ENCODE results near the gene NHERF1.

NHERF1 gene

GRCh38 chr17:74744349-74744713 lies 4.1 kb upstream of the NHERF1 start:
- no peak overlapping the region for H3K4me3 ChIP-seq (ENCODE audit: low read length)
- H3K27me3 ChIP-seq (replicated peaks; ENCODE audit: control insufficient read depth, insufficient read depth, low read length), result peaks cover 45% of the 10 kb centered on the region
- no peaks in the 10 kb centered on the region for H3K36me3 ChIP-seq (ENCODE audit: control insufficient read depth, insufficient read depth, low read length, severe bottlenecking)
- no peak overlapping the region for H3K9ac ChIP-seq (ENCODE audit: low read length)
- no peak for DNase-seq (ENCODE audit: low read depth)
- H3K4me1 ChIP-seq (ENCODE audit: control insufficient read depth, insufficient read depth, low read length), result no peaks in the 10 kb centered on the region
- H3K9me3 ChIP-seq (ENCODE audit: control insufficient read depth, low read length), result no peaks in the 10 kb centered on the region

GRCh38 chr17:74744714-74745547 lies 3.5 kb upstream of the NHERF1 start:
- peaks cover 42% of the 10 kb centered on the region for H3K27me3 ChIP-seq (replicated peaks; ENCODE audit: control insufficient read depth, insufficient read depth, low read length)
- H3K36me3 ChIP-seq (ENCODE audit: control insufficient read depth, insufficient read depth, low read length, severe bottlenecking), result no peaks in the 10 kb centered on the region
- no peak overlapping the region for H3K4me3 ChIP-seq (ENCODE audit: low read length)
- DNase-seq (ENCODE audit: low read depth), result peak; percentile 76
- H3K9ac ChIP-seq (ENCODE audit: low read length), result no peak overlapping the region
- no peaks in the 10 kb centered on the region for H3K9me3 ChIP-seq (ENCODE audit: control insufficient read depth, low read length)
- peaks cover 2% of the 10 kb centered on the region for H3K4me1 ChIP-seq (ENCODE audit: control insufficient read depth, insufficient read depth, low read length)

- Histone ChIP-seq H3K4me3 (ENCODE audit: low read length) (no peak overlapping the region), H3K36me3 (ENCODE audit: control insufficient read depth, insufficient read depth, low read length, severe bottlenecking) (no peaks in the 10 kb centered on the region), H3K9ac (ENCODE audit: low read length) (no peak overlapping the region), H3K27me3 (replicated peaks; ENCODE audit: control insufficient read depth, insufficient read depth, low read length) (peaks cover 35% of the 10 kb centered on the region), H3K4me1 (ENCODE audit: control insufficient read depth, insufficient read depth, low read length) (peaks cover 5% of the 10 kb centered on the region), H3K9me3 (ENCODE audit: control insufficient read depth, low read length) (no peaks in the 10 kb centered on the region)
- no peak for DNase-seq (ENCODE audit: low read depth)
Observed at GRCh38 chr17:74745548-74746177, 2.8 kb upstream of the NHERF1 start.

- no peak overlapping the region for H3K9ac ChIP-seq (ENCODE audit: low read length)
- no peak for DNase-seq (ENCODE audit: low read depth)
- H3K36me3 ChIP-seq (ENCODE audit: control insufficient read depth, insufficient read depth, low read length, severe bottlenecking), result no peaks in the 10 kb centered on the region
- H3K9me3 ChIP-seq (ENCODE audit: control insufficient read depth, low read length), result no peaks in the 10 kb centered on the region
- peaks cover 5% of the 10 kb centered on the region for H3K4me1 ChIP-seq (ENCODE audit: control insufficient read depth, insufficient read depth, low read length)
- H3K4me3 ChIP-seq (ENCODE audit: low read length), result no peak overlapping the region
- H3K27me3 ChIP-seq (replicated peaks; ENCODE audit: control insufficient read depth, insufficient read depth, low read length), result peaks cover 28% of the 10 kb centered on the region
Observed at GRCh38 chr17:74746376-74746775, 2.1 kb upstream of the NHERF1 start.

- no peak for DNase-seq (ENCODE audit: low read depth)
- Histone ChIP-seq H3K4me3 (ENCODE audit: low read length) (no peak overlapping the region), H3K9me3 (ENCODE audit: control insufficient read depth, low read length) (no peaks in the 10 kb centered on the region), H3K4me1 (ENCODE audit: control insufficient read depth, insufficient read depth, low read length) (peaks cover 5% of the 10 kb centered on the region), H3K27me3 (replicated peaks; ENCODE audit: control insufficient read depth, insufficient read depth, low read length) (peaks cover 23% of the 10 kb centered on the region), H3K9ac (ENCODE audit: low read length) (no peak overlapping the region), H3K36me3 (ENCODE audit: control insufficient read depth, insufficient read depth, low read length, severe bottlenecking) (no peaks in the 10 kb centered on the region)
Observed at GRCh38 chr17:74746922-74747321, 1.5 kb upstream of the NHERF1 start.

- Histone ChIP-seq H3K4me3 (ENCODE audit: low read length) (peak overlapping the region; percentile 78), H3K36me3 (ENCODE audit: control insufficient read depth, insufficient read depth, low read length, severe bottlenecking) (no peaks in the 10 kb centered on the region), H3K9me3 (ENCODE audit: control insufficient read depth, low read length) (no peaks in the 10 kb centered on the region), H3K4me1 (ENCODE audit: control insufficient read depth, insufficient read depth, low read length) (peaks cover 5% of the 10 kb centered on the region), H3K9ac (ENCODE audit: low read length) (peak overlapping the region; percentile 77), H3K27me3 (replicated peaks; ENCODE audit: control insufficient read depth, insufficient read depth, low read length) (peaks cover 13% of the 10 kb centered on the region)
- DNase-seq (ENCODE audit: low read depth), result no peak
Observed at GRCh38 chr17:74748279-74748528, 224 bp upstream of the NHERF1 start.

GRCh38 chr17:74749279-74750038 lies 1.0 kb downstream of the NHERF1 start:
- H3K4me3 ChIP-seq (ENCODE audit: low read length), result peak overlapping the region; percentile 90
- no peaks in the 10 kb centered on the region for H3K36me3 ChIP-seq (ENCODE audit: control insufficient read depth, insufficient read depth, low read length, severe bottlenecking)
- peaks cover under 1% of the 10 kb centered on the region for H3K27me3 ChIP-seq (replicated peaks; ENCODE audit: control insufficient read depth, insufficient read depth, low read length)
- DNase-seq (ENCODE audit: low read depth), result peak; percentile 24
- H3K4me1 ChIP-seq (ENCODE audit: control insufficient read depth, insufficient read depth, low read length), result peaks cover 5% of the 10 kb centered on the region
- peak overlapping the region; percentile 83 for H3K9ac ChIP-seq (ENCODE audit: low read length)
- H3K9me3 ChIP-seq (ENCODE audit: control insufficient read depth, low read length), result no peaks in the 10 kb centered on the region

- H3K9me3 ChIP-seq (ENCODE audit: control insufficient read depth, low read length), result no peaks in the 10 kb centered on the region
- H3K4me1 ChIP-seq (ENCODE audit: control insufficient read depth, insufficient read depth, low read length), result peaks cover 5% of the 10 kb centered on the region
- DNase-seq (ENCODE audit: low read depth), result no peak
- H3K9ac ChIP-seq (ENCODE audit: low read length), result no peak overlapping the region
- H3K27me3 ChIP-seq (replicated peaks; ENCODE audit: control insufficient read depth, insufficient read depth, low read length), result no peaks in the 10 kb centered on the region
- peak overlapping the region; percentile 90 for H3K4me3 ChIP-seq (ENCODE audit: low read length)
- H3K36me3 ChIP-seq (ENCODE audit: control insufficient read depth, insufficient read depth, low read length, severe bottlenecking), result no peaks in the 10 kb centered on the region
Observed at GRCh38 chr17:74750039-74750326, 1.6 kb downstream of the NHERF1 start.

- no peaks in the 10 kb centered on the region for H3K9me3 ChIP-seq (ENCODE audit: control insufficient read depth, low read length)
- no peak overlapping the region for H3K4me3 ChIP-seq (ENCODE audit: low read length)
- H3K9ac ChIP-seq (ENCODE audit: low read length), result no peak overlapping the region
- DNase-seq (ENCODE audit: low read depth), result no peak
- H3K36me3 ChIP-seq (ENCODE audit: control insufficient read depth, insufficient read depth, low read length, severe bottlenecking), result no peaks in the 10 kb centered on the region
- H3K27me3 ChIP-seq (replicated peaks; ENCODE audit: control insufficient read depth, insufficient read depth, low read length), result no peaks in the 10 kb centered on the region
- peaks cover 5% of the 10 kb centered on the region for H3K4me1 ChIP-seq (ENCODE audit: control insufficient read depth, insufficient read depth, low read length)
Observed at GRCh38 chr17:74750327-74751069, 2.1 kb downstream of the NHERF1 start.

- H3K9ac ChIP-seq (ENCODE audit: low read length), result no peak overlapping the region
- H3K4me3 ChIP-seq (ENCODE audit: low read length), result no peak overlapping the region
- no peaks in the 10 kb centered on the region for H3K27me3 ChIP-seq (replicated peaks; ENCODE audit: control insufficient read depth, insufficient read depth, low read length)
- no peaks in the 10 kb centered on the region for H3K36me3 ChIP-seq (ENCODE audit: control insufficient read depth, insufficient read depth, low read length, severe bottlenecking)
- no peaks in the 10 kb centered on the region for H3K9me3 ChIP-seq (ENCODE audit: control insufficient read depth, low read length)
- H3K4me1 ChIP-seq (ENCODE audit: control insufficient read depth, insufficient read depth, low read length), result peaks cover 5% of the 10 kb centered on the region
- no peak for DNase-seq (ENCODE audit: low read depth)
Observed at GRCh38 chr17:74752415-74752814, 4.0 kb downstream of the NHERF1 start.

GRCh38 chr17:74752822-74753401 lies 4.5 kb downstream of the NHERF1 start:
- Histone ChIP-seq H3K9ac (ENCODE audit: low read length) (no peak overlapping the region), H3K4me1 (ENCODE audit: control insufficient read depth, insufficient read depth, low read length) (peaks cover 5% of the 10 kb centered on the region), H3K36me3 (ENCODE audit: control insufficient read depth, insufficient read depth, low read length, severe bottlenecking) (no peaks in the 10 kb centered on the region), H3K4me3 (ENCODE audit: low read length) (no peak overlapping the region), H3K9me3 (ENCODE audit: control insufficient read depth, low read length) (no peaks in the 10 kb centered on the region), H3K27me3 (replicated peaks; ENCODE audit: control insufficient read depth, insufficient read depth, low read length) (no peaks in the 10 kb centered on the region)
- no peak for DNase-seq (ENCODE audit: low read depth)

Measured in adipocyte (in vitro differentiated cells).